ENCODE measurements around the gene FTO.

DNA sequence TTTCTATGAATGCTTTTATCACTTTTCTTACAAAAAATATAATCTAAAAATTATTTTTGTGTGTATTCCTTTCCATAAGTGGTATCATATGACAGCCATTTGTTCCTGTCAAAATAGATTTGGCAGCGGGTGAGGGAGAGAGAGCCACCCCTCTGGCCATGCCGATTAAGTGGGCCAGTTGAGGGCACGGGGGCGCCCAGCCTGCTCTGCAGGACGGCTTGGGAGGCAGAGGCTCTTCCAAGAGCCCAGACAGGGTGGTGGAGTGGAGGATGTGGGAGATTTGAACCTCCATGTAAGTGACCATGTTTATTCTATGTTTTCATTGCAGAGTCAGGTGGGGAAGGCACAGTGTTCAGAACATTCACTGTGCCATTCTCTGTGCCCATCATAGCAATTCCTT is 493.8 kb downstream of the FTO start:
- no peak for TF ChIP-seq EZH2 (IDR thresholded peaks at IDR 0.05)
- TF ChIP-seq EZH2phosphoT487 (IDR thresholded peaks at IDR 0.05): no peak
